Aorta (tissue), 5 donors: ENCODE results near the gene MED22. TPM values are rescaled to one million over a fixed set of nuclear protein-coding genes. Genes with fewer than 3 reads are reported as not detected.
"Not testable (repeated sequence)": the region's sequence is repeated elsewhere in the genome, so short reads cannot be mapped to it uniquely, and the experiment has no call there.

Experiments used
- ATAC-seq: fragments of 200-7000 bp; cut with Tn5 transposase; one replicate; pipeline ENCODE4 v1.9.1; 2022; ENCODE audit warnings: moderate library complexity; ENCODE audit not compliant: low FRiP score
- DNase-seq, 2 donors: peaks; one replicate each; pipeline ENCODE4 v3.0.0-alpha.2; 2020
- H3K27ac ChIP-seq, 2 donors: one replicate each; pipeline ENCODE4 v1.5.1; 2013; ENCODE audit warnings: low read length in 2 of 2, mild to moderate bottlenecking in 2 of 2, moderate library complexity in 2 of 2, control low read depth in 1 of 2, inconsistent platforms in 1 of 2, low read depth in 1 of 2
- H3K27me3 ChIP-seq, 2 donors: one replicate each; pipeline ENCODE4 v1.6.1; 2013; ENCODE audit warnings: control low read depth in 1 of 2, low read length in 1 of 2, mild to moderate bottlenecking in 1 of 2, moderate library complexity in 1 of 2; ENCODE audit not compliant: insufficient read depth in 2 of 2, control insufficient read depth in 1 of 2
- H3K36me3 ChIP-seq, 2 donors: one replicate each; pipeline ENCODE4 v1.6.1; 2013; ENCODE audit warnings: control low read depth in 1 of 2, low read length in 1 of 2, mild to moderate bottlenecking in 1 of 2; ENCODE audit not compliant: insufficient read depth in 2 of 2, control insufficient read depth in 1 of 2
- H3K4me1 ChIP-seq, 2 donors: one replicate each; pipeline ENCODE4 v1.6.1; 2013; ENCODE audit warnings: low read length in 2 of 2, control low read depth in 1 of 2, mild to moderate bottlenecking in 1 of 2, moderate library complexity in 1 of 2; ENCODE audit not compliant: insufficient read depth in 2 of 2, control insufficient read depth in 1 of 2
- H3K4me3 ChIP-seq, 2 donors: one replicate each; pipeline ENCODE4 v1.5.1; 2013; ENCODE audit warnings: low read length in 2 of 2, control low read depth in 1 of 2, mild to moderate bottlenecking in 1 of 2
- H3K9me3 ChIP-seq: one replicate; pipeline ENCODE4 v1.6.1; 2013; ENCODE audit warnings: mild to moderate bottlenecking, low read length; ENCODE audit not compliant: control insufficient read depth
- WGBS, 2 donors: extraction: QIAGEN DNeasy Blood & Tissue Kit; methylation state at CpG; one replicate each; pipeline ENCODE4 v1.1.7; 2013; 5-methylcytosine and 5-hydroxymethylcytosine counted together
- intact Hi-C, 2 donors: fragments of 100-400 bp; cut with DNase I; formaldehyde crosslinking; loops; one replicate each; pipeline versions ENCODE4 v1.14.2 to v1.15.0; 2022
- long read RNA-seq, 2 donors: library from polyadenylated mRNA; unstranded; transcript quantifications; one replicate each; pipeline ENCODE4 v2.0.0, GENCODE V29; 2020 to 2021
- polyA plus RNA-seq, 2 donors: library from polyadenylated mRNA; stranded (reverse); fragments of 200-250 nt; gene quantifications; one replicate each; pipeline ENCODE4 v1.2.3, GENCODE V29; 2013
- total RNA-seq, 2 donors: library from RNA; stranded (reverse); fragmentation: NEBNext Ultra II Directional; extraction: Animal tissue kit (Norgen Biotek cat#: 25700); gene quantifications; one replicate each; pipeline ENCODE4 v1.2.1, GENCODE V29; 2021
- donor health status: healthy with polysubstance abuse.
- donor health status: Bipolar disorder and iron deficiency.
- donor health status: DM: no; HTN: no; CAD: no.
- donor health status: DM: no; HTN: no; CAD: no.
- donor health status: DM: yes; HTN: yes; CAD: no.

Gene MED22
- total RNA-seq (10 to 100 TPM; 18.6 to 37.0 TPM), polyA plus RNA-seq (10 to 100 TPM; 10.8 to 30.3 TPM)
- long read RNA-seq, donor 1, transcript MED22-209 (4 exons, 3,867 nt): major isoform, 8 of 68 reads
- long read RNA-seq, donor 1, partial matches to known transcripts: 1 of 68 reads
- long read RNA-seq, donor 1, other reads (novel, unspliced or antisense): 57 of 68 reads
- long read RNA-seq, donor 2, transcript MED22-209 (4 exons, 3,867 nt): major isoform, 21 of 41 reads
- long read RNA-seq, donor 2, partial matches to known transcripts: 2 of 41 reads
- long read RNA-seq, donor 2, other reads (novel, unspliced or antisense): 15 of 41 reads

GRCh38 chr9:133347985-133348717 is at the start of gene MED22, which contains the start of gene RPL7A:
MED22 (minus strand) TSS chr9:133348131; CDS start chr9:133346662, 1,469 bp downstream.
RPL7A (plus strand) TSS chr9:133348218; CDS start chr9:133348244, 26 bp downstream.
- ATAC-seq (peak; percentile 94), DNase-seq (peak; percentile 96 to 97)
- Histone ChIP-seq H3K4me3 (peak within 1 kb of the TSS; percentile 85 to 93), H3K4me1 (peaks cover 0 to 3% of the 10 kb centered on the region in 2 donors), H3K27me3 (no peaks in the 10 kb centered on the region), H3K27ac (peak within 1 kb of the TSS; percentile 25 to 79), H3K36me3 (peaks cover 0 to 7% of the 10 kb centered on the region in 2 donors), H3K9me3 (no peaks in the 10 kb centered on the region)
- 0 to 1% methylated on average over 64 of the region's 64 CpGs for WGBS, 2 donors
- intact Hi-C loops: loop anchor here in 1 of 2 donors (10.0 kb wide), 1 partner anchor 667 kb away; no protein-coding TSS in a partner anchor

DNA sequence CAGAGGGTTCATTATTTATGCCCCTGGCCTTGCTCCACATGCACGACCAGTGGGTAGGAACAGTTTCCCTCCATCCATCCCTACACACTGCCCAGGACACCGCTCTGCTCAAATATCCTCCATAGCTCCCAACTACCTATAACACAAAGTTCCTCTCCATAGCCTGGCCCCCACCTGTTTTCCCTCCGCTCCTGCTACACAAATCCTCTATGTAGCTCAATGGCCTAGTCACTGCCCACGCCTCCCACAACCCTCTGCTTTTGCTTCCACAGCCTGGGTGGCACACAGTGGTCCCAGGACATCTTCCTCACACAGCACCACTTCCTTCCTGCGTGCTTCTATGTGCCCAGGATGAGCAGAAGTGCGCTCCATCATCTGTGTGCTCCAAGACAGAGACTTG is 49.4 kb upstream of the MED22 start:
- Histone ChIP-seq H3K27me3 (no peaks in the 10 kb centered on the region), H3K27ac (no peak overlapping the region), H3K4me1 (no peaks in the 10 kb centered on the region), H3K9me3 (no peaks in the 10 kb centered on the region), H3K36me3 (no peaks in the 10 kb centered on the region), H3K4me3 (no peak overlapping the region)
- intact Hi-C loops: no loop called here
- ATAC-seq (no peak), DNase-seq (no peak)
- 79 to 80% methylated on average over 6 of the region's 6 CpGs for WGBS, 2 donors

GRCh38 chr9:133396952-133397351 is 49.0 kb upstream of the MED22 start:
- no peaks in the 10 kb centered on the region for H3K36me3 ChIP-seq
- no peaks in the 10 kb centered on the region for H3K4me1 ChIP-seq
- WGBS, 2 donors: 25 to 26% methylated on average over 13 to 14 of the region's 14 CpGs
- no peaks in the 10 kb centered on the region for H3K9me3 ChIP-seq
- no peak overlapping the region for H3K27ac ChIP-seq
- DNase-seq (no peak), ATAC-seq (no peak)
- intact Hi-C loops: no loop called here
- H3K4me3 ChIP-seq: no peak overlapping the region
- no peaks in the 10 kb centered on the region for H3K27me3 ChIP-seq

DNA sequence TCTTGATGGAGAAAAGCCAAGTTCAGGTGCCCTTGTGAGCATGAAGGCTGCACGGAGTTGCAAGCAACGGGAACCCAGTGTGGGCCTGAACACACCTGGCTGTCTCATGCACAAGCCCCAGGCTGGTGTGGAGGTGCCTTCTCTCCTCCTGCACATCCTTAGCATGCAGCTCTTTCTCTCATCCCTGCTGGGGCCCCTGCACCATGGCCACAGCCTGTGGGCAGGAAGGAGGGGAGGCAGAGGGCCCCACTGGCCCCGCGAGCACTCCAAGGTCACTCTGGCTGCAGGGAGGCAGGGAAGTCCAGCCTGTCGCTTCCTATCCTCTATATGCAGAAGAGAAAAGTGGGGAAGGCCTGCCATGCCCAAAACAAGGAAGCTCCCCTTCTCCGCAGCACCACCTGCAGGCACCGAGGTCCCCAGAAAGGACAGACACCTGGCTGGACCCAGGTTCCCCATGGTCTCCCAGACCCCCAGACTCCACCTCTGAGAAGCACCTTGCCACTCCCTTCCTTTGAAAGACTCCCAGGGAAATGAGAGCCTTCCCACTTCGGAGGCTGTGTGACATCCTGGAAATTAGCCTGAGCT is 46.8 kb upstream of the MED22 start:
- no peak for ATAC-seq
- Histone ChIP-seq H3K36me3 (no peaks in the 10 kb centered on the region), H3K9me3 (no peaks in the 10 kb centered on the region), H3K27me3 (no peaks in the 10 kb centered on the region), H3K27ac (no peak overlapping the region), H3K4me3 (no peak overlapping the region), H3K4me1 (no peaks in the 10 kb centered on the region)
- no peak for DNase-seq
- intact Hi-C loops: no loop called here
- WGBS, 2 donors: 46 to 54% methylated on average over 8 of the region's 8 CpGs

GRCh38 chr9:133393399-133393798 is 45.5 kb upstream of the MED22 start:
- intact Hi-C loops: no loop called here
- Histone ChIP-seq H3K4me3 (no peak overlapping the region), H3K27ac (no peak overlapping the region), H3K36me3 (no peaks in the 10 kb centered on the region), H3K4me1 (no peaks in the 10 kb centered on the region), H3K9me3 (no peaks in the 10 kb centered on the region), H3K27me3 (no peaks in the 10 kb centered on the region)
- ATAC-seq (no peak), DNase-seq (no peak)
- 85 to 89% methylated on average over 3 of the region's 3 CpGs for WGBS, 2 donors

- H3K36me3 ChIP-seq, DNase-seq, ATAC-seq, H3K27ac ChIP-seq, H3K27me3 ChIP-seq, H3K9me3 ChIP-seq, H3K4me1 ChIP-seq, H3K4me3 ChIP-seq, intact Hi-C loops: not testable (repeated sequence)
- WGBS, 2 donors: 95 to 96% methylated on average over 3 of the region's 3 CpGs
These were observed 44.4 kb upstream of the MED22 start for GRCh38 chr9:133392308-133392707.

DNA sequence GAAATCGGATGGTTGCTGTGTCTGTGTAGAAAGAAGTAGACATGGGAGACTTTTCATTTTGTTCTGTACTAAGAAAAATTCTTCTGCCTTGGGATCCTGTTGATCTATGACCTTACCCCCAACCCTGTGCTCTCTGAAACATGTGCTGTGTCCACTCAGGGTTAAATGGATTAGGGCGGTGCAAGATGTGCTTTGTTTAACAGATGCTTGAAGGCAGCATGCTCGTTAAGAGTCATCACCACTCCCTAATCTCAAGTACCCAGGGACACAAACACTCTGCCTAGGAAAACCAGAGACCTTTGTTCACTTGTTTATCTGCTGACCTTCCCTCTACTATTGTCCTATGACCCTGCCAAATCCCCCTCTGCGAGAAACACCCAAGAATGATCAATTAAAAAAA is 43.5 kb upstream of the MED22 start:
- H3K4me1 ChIP-seq, H3K36me3 ChIP-seq, H3K27me3 ChIP-seq, intact Hi-C loops, H3K4me3 ChIP-seq, H3K9me3 ChIP-seq, DNase-seq, H3K27ac ChIP-seq, ATAC-seq: not testable (repeated sequence)
- 66 to 73% methylated on average over 2 to 3 of the region's 4 CpGs for WGBS, 2 donors

DNA sequence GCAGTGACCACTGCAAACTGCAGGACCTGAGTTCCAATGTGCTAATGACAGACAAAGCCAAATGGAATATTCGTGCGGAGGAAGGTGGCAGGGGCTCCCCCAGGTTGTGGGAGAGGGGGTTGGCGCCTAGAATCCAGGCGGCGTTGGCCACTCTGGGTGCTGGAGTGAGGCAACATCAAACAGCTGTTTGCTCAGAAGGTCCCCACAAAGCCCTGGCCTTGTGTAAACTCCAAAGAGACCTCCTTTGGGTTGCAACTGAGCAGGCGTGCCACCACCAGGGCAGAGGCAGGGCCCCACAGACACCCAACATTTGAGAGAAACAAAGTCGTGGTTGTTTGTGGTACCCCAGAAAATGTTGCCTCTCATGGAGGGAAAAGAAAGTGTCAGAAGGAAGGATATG is 42.8 kb upstream of the MED22 start:
- Histone ChIP-seq H3K36me3 (no peaks in the 10 kb centered on the region), H3K27me3 (no peaks in the 10 kb centered on the region), H3K4me3 (no peak overlapping the region), H3K4me1 (no peaks in the 10 kb centered on the region), H3K9me3 (no peaks in the 10 kb centered on the region), H3K27ac (no peak overlapping the region)
- intact Hi-C loops: no loop called here
- no peak for DNase-seq
- 76 to 78% methylated on average over 7 of the region's 7 CpGs for WGBS, 2 donors
- no peak for ATAC-seq
